Posterior vena cava (tissue), 2 donors: ENCODE results near the gene IFNL1. TPM values are rescaled to one million over a fixed set of nuclear protein-coding genes. Genes with fewer than 3 reads are reported as not detected.
A peak's percentile ranks its signal among the peaks of the same experiment; 100 is the strongest.
"Not testable (repeated sequence)": the region's sequence is repeated elsewhere in the genome, so short reads cannot be mapped to it uniquely, and the experiment has no call there.

Experiments used
- DNase-seq: peaks from one replicate; pipeline ENCODE4 v3.0.0-alpha.2; 2020; ENCODE audit warnings: low spot score
- intact Hi-C, 2 donors: fragments of 100-400 bp; cut with DNase I; formaldehyde crosslinking; loops; one replicate each; pipeline versions ENCODE4 v1.14.1 to v1.14.2; 2022 to 2023
- long read RNA-seq, 2 donors: library from polyadenylated mRNA; unstranded; transcript quantifications; one replicate each; pipeline ENCODE4 v2.0.0, GENCODE V29; 2020 to 2021
- total RNA-seq, 2 donors: library from RNA; stranded (reverse); fragmentation: NEBNext Ultra II Directional; extraction: Animal tissue kit (Norgen Biotek cat#: 25700); gene quantifications; one replicate each; pipeline ENCODE4 v1.2.1, GENCODE V29; 2021
- donor health status: DM: yes; HTN: yes; CAD: no.
- donor health status: DM: yes; HTN: yes; CAD: no.

Gene IFNL1
- not detected for total RNA-seq
- long read RNA-seq, donor 1: 0 reads
- long read RNA-seq, donor 2: 0 reads

DNA sequence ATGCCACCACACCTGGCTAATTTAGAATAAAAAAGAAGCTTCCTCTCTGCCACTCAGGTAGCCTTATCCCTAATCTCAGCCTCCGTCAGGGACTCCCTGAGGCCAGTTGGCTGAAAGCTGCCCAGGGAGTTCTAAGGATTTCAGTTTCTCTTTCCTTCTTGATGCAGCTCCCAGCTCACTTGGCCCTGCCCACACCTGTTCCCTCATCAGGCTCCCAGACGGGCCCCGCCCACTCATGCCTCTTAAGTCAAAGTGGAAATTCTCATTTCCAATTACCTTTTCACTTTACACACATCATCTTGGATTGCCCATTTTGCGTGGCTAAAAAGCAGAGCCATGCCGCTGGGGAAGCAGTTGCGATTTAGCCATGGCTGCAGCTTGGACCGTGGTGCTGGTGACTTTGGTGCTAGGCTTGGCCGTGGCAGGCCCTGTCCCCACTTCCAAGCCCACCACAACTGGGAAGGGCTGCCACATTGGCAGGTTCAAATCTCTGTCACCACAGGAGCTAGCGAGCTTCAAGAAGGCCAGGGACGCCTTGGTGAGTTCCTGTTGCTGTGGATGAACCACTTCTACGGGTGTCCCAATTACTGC lies at the start of gene IFNL1:
TSS of gene IFNL1 (plus strand) at position 353 of the 591 bp plus-strand sequence. CDS start at position 368, 15 bp downstream.
- intact Hi-C loops: no loop called here

DNA sequence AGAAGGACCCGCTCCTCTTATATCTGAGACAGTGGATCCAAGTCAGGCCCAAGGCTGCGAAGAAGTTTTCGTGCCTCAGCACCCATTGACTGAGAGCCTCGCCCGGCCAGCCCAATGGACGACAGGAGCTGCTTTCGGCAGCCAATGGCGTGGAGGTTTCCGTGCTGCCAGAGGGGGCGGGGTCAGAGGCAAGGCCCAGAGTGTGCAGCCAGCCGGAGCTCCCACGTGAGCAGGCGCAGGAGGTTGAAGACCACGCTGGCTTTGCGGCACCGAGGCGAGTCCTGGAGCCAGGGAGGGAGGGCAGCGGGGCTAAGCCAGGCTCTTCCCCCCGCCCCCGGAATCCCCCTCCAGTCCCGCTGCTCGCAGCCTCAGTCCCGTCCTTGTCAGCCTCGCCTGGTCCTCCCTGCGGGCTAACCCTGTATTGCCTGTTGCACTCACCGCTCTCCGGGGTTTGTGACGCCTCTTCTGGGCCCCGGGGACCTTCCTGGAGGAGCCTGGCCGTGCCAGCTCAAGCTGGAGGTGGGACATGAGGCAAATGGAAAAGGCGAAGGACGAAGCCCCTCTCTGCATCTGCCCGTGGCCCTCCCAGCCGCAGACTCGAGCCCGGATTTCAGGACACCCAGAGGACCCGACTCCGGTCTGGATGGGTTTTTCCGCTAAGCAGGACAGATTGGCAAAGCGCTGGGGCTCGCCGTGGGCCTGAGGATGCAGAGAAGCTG lies 49.1 kb upstream of the IFNL1 start:
- intact Hi-C loops: no loop called here
- DNase-seq: no peak

More for the DNA sequence above, at the start of gene IFNL1:
- DNase-seq: peak; percentile 23

- intact Hi-C loops: no loop called here
- DNase-seq: no peak
These were observed 48.2 kb upstream of the IFNL1 start for GRCh38 chr19:39247701-39248664.

GRCh38 chr19:39248806-39249205 lies 47.4 kb upstream of the IFNL1 start, which contains the start of gene IFNL4:
Gene IFNL4, minus strand, starts transcription at chr19:39248856.
- intact Hi-C loops: no loop called here
- DNase-seq: no peak

DNA sequence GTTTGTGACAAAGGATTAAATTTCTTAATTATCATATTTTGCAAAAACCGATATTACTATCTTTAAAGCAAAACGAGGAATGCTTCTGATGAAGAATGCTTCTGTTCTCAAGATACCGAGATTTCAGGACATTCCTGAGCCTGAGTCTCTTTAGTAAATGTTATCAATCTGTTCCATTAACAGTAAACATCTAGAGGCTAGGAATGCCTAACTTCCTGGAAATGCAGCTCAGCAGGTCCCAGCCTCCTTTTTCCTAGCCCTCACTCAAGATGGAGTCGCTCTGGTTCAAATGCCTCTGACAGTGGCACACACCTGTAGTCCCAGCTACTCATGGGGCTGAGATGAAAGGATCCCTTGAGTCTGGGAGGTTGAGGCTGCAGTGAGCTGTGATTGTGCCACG lies 45.1 kb upstream of the IFNL1 start:
- intact Hi-C loops: no loop called here
- no peak for DNase-seq

DNA sequence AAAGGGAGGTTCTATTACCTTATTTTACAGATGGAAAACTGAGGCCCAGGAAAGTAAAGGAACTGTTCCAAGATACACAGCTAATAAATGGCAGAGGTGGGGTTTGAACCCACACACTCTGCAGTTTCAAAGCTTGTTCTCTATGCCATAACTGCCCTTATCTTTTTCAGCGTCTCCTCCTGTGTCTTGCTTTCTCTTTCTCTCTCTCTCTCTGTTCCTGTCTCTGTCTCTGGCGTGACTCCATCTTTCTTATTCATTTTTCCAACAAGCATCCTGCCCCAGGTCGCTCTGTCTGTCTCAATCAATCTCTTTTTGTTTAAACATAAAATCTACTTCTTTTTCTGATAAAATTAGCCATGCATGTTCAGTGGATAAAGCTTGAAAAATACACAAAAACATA lies 44.4 kb upstream of the IFNL1 start:
- intact Hi-C loops: no loop called here
- no peak for DNase-seq

DNA sequence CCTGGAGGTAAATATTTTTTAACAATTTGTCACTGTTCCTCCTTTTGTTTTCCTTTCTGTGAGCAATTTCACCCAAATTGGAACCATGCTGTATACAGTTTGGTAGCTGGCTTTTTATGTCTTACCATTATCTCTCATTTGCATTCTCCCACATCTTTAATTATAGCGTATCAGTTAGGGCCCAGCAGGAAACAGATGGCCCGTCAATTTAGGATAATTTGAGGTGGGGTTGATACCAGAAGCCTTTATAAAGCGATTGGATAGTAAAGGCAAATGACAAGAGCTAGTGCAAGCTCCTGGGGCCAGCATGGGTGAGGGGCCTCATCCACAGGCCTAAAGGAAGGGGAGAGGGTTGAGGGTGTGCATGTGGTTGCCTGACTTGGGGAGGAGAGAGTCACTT lies 43.7 kb upstream of the IFNL1 start:
- intact Hi-C loops: no loop called here
- no peak for DNase-seq

DNA sequence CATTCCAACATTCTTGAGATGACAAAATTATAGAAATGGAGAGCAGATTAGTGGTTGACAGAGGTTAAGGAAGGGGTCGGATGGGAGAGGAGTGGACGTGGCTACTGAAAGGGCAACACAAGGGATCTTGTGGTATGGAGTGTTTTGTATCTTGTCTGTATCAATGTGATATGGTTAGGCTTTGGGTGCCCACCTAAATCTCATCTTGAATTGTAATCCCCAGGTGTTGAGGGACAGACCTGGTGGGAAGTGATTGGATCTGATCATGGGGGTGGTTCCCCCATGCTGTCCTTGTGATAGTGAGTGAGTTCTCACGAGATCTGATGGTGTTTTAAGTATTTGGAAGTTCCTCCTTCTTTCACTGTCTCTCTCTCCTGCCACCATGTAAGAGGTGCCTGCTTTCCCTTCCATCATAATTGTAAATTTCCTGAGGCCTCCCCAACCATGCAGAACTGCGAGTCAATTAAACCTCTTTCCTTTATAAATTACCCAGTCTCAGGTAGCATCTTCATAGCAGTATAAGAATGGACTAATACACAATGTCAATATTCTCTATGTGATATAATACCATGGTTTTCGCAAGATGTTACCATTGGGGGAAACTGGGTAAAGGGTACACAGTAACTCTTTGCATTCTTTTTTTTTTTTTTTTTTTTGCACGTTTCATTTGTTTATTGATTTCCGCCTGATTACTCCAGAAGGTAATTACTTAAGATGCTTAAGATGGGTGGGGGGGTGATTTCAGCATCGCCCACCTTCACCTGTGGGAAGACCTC lies 42.6 kb upstream of the IFNL1 start:
- intact Hi-C loops: no loop called here
- no peak for DNase-seq

GRCh38 chr19:39254531-39255345 lies 41.5 kb upstream of the IFNL1 start:
- intact Hi-C loops: no loop called here
- DNase-seq: no peak

- intact Hi-C loops: no loop called here
- DNase-seq: no peak
These were observed 39.0 kb upstream of the IFNL1 start for GRCh38 chr19:39257227-39257626.

GRCh38 chr19:39261704-39262103 lies 34.5 kb upstream of the IFNL1 start:
- no peak for DNase-seq
- intact Hi-C loops: no loop called here

GRCh38 chr19:39262496-39262895 lies 33.7 kb upstream of the IFNL1 start:
- intact Hi-C loops: no loop called here
- DNase-seq: no peak

- no peak for DNase-seq
These were observed 32.3 kb upstream of the IFNL1 start for GRCh38 chr19:39263912-39264305.

DNA sequence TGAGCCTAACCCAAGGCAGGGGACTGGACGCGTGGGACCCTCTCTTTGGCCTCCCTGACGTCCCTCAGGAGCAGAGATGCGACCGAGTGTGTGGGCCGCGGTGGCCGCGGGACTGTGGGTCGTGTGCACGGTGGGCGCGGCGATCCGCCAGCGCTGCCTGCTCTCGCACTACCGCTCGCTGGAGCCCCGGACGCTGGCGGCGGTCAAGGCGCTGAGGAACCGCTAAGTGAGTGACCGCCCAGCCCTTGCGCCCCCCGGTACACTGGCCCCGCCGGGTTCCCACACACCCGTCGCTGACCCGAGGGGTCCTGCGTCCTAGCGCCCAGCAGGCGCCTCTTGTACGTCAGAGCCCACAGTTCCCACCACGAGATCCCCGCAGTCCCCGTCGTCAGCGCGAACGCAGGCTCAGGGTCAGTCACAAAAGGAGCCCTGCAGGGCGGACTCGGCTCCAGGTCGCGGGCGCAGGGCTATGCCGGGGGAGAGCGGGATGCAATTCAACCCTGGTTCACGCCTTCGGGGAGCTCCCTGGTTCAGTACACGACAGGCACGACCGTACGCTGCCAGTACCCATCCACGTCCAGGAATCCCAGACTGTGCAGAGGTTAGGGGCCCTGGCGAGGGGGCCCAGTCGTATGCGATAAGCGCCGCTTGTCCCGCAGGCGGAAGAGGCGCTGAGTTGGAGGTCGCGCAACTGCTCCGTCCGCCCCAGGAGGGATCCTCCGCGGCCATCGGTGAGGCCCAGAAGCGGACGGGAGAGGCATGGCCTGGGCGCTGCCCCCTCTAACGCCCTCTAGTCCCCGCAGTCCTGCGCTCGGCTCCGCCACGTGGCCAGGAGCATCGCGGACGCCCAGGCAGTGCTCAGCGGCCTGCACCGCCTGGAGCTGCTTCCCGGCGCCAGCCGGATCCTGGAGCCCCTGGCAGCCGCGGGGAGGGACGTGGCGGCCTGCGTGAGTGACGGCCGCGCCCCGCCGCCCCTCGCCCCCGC lies 31.6 kb upstream of the IFNL1 start:
- no peak for DNase-seq
- intact Hi-C loops: no loop called here

More at GRCh38 chr19:39263912-39264305, 32.3 kb upstream of the IFNL1 start:
- intact Hi-C loops: no loop called here

- intact Hi-C loops: no loop called here
- no peak for DNase-seq
These were observed 30.8 kb upstream of the IFNL1 start for GRCh38 chr19:39265321-39265916.

DNA sequence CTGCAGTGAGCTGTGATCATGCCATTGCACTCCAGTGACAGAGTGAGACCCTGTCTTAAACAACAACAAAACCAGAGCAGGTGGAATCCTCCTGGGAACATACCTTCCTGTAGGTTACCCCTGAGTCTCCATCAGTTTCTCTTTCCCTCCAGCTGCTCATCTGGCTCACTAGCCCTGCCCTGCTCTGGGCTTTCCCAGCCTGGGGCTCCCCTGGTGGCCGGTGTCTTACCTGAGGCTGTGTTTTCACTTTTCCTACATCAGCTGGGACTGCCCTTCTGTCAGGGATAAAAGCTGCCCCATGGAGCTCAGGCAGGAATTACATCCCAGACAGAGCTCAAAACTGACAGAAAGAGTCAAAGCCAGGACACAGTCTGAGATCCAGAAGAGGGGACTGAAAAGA lies 28.1 kb upstream of the IFNL1 start, which contains the start of gene IFNL2:
TSS of gene IFNL2 (plus strand) at position 312 of the 400 bp plus-strand sequence. CDS start 173 bp downstream, outside the sequence.
- intact Hi-C loops, DNase-seq: not testable (repeated sequence)
